AG04449 (cell line): Measurements from ENCODE around the gene NTM.

Experiments used
- CTCF ChIA-PET: fragments of 350-600 bp; formaldehyde crosslinking; extraction: SDS; loops from one replicate; lab custom pipeline; 2021; ENCODE audit warnings: antibody characterized with exemption; lab: Yijun Ruan, JAX
- POLR2A ChIA-PET: fragments of 400-600, 350-600 bp; formaldehyde crosslinking; extraction: SDS; loops from one replicate; lab custom pipeline; 2020; ENCODE audit warnings: antibody characterized with exemption, inconsistent platforms; lab: Yijun Ruan, JAX
- DNase-seq: peaks from one replicate; pipeline ENCODE4 v3.0.0-alpha.2; 2010; ENCODE audit warnings: low read depth, low spot score
- H3K4me3 ChIP-seq: 2 replicates; pipeline ENCODE4 v1.5.1; 2011; ENCODE audit warnings: low read depth, mild to moderate bottlenecking, control low read depth, low read length
- TF ChIP-seq, protein P1 (sequence below): IDR thresholded peaks from one replicate; pipeline ENCODE4 v1.5.1; 2011; ENCODE audit warnings: mild to moderate bottlenecking, moderate library complexity, low read length, control low read depth, inconsistent platforms; ENCODE audit not compliant: insufficient read depth; ENCODE audit errors: missing control alignments

The NTM gene

GRCh38 chr11:132177106-132177505, 806.7 kb downstream of the NTM start:
- H3K4me3 ChIP-seq = no peak overlapping the region
- ChIA-PET CTCF (interaction anchor here (0.7 to 1.6 kb wide), 4 partner anchors 8 to 263 kb away, joined by 3 to 5 read pairs (median 4); no protein-coding TSS in a partner anchor), POLR2A (no interaction called here)
- TF ChIP-seq, protein P1, sequence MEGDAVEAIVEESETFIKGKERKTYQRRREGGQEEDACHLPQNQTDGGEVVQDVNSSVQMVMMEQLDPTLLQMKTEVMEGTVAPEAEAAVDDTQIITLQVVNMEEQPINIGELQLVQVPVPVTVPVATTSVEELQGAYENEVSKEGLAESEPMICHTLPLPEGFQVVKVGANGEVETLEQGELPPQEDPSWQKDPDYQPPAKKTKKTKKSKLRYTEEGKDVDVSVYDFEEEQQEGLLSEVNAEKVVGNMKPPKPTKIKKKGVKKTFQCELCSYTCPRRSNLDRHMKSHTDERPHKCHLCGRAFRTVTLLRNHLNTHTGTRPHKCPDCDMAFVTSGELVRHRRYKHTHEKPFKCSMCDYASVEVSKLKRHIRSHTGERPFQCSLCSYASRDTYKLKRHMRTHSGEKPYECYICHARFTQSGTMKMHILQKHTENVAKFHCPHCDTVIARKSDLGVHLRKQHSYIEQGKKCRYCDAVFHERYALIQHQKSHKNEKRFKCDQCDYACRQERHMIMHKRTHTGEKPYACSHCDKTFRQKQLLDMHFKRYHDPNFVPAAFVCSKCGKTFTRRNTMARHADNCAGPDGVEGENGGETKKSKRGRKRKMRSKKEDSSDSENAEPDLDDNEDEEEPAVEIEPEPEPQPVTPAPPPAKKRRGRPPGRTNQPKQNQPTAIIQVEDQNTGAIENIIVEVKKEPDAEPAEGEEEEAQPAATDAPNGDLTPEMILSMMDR = no peak
- no peak for DNase-seq

DNA sequence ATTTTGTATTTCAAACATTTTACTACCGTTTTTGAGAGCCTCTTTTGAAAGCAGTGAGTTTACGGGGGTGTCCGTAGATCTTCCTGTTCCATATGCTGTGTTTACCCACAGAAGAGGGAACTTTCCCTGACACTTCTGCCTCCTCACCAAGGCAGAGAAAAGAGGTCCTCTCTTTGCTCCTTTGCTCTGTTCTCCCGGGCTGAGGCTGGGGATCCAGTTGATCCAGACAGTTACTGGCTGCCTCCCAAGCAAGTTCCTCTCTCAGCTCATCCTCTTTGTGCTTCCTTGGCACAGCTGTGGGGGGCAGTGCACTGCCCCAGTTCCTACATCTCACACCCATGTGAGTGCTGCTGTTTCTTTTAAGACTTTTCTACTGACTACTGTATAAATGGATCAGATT, 813.7 kb downstream of the NTM start:
- POLR2A ChIA-PET = no interaction called here
- no peak for DNase-seq
- TF ChIP-seq, protein P1 = no peak
- CTCF ChIA-PET = no interaction called here
- H3K4me3 ChIP-seq = no peak overlapping the region

DNA sequence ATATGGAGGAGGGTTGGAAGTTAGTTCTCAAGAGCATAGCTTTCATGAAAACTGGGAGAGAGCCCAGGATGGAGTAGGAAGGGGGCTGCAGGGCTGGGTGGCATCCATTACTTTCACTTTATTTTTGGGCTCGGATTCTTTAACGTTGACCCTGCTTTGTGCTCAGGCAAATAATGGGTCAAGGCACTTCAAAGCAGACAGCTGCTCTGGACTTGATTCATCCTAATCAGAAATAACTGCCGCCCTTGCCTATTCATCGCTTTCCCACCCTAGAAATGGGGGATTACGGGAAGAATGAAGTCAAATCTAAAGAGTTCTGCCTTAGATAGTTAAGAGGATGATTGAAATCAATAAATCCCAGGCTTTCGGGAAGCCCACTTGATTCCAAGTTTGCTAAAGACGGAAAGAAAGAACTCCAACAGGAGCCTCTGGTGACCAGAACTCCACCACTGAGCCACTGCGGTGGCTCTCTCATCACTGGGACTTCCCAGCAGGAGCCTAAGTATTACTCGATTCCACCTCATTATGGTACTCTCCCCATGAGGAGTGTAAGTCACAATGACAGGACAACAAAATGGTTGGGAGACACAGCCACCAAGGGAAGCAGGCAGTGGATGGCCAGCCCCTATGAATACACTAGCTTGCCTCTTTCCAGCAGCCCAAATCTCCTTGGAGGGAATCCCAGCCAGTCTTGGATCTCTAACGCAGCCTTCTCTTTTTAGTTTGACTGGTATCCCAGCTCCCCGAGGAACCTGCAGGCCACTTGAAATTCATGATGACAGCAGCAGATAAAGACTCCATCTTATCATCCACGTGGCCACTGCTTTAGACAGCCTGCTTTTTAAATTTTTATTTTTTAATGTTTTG, 815.5 kb downstream of the NTM start:
- no peak for DNase-seq
- no peak overlapping the region for H3K4me3 ChIP-seq
- CTCF ChIA-PET = interaction anchor here (1.0 kb wide), 1 partner anchor 12 kb away, joined by 3 read pairs; no protein-coding TSS in a partner anchor
- POLR2A ChIA-PET = no interaction called here
- TF ChIP-seq, protein P1 = no peak

- H3K4me3 ChIP-seq = no peak overlapping the region
- DNase-seq = no peak
- POLR2A ChIA-PET = no interaction called here
- CTCF ChIA-PET = interaction anchor here (1.4 to 1.6 kb wide), 2 partner anchors 216 to 439 kb away, joined by 3 read pairs; no protein-coding TSS in a partner anchor
- TF ChIP-seq, protein P1 = no peak
Measured at GRCh38 chr11:132186699-132187098, 816.3 kb downstream of the NTM start.

GRCh38 chr11:132187386-132187785, 817.0 kb downstream of the NTM start:
- H3K4me3 ChIP-seq = no peak overlapping the region
- DNase-seq = no peak
- CTCF ChIA-PET = interaction anchor here (0.7 to 1.6 kb wide), 6 partner anchors 10 to 514 kb away, joined by 3 to 5 read pairs (median 4); no protein-coding TSS in a partner anchor
- TF ChIP-seq, protein P1 = no peak
- POLR2A ChIA-PET = no interaction called here

GRCh38 chr11:132187814-132188213, 817.4 kb downstream of the NTM start:
- peak; percentile 62 for DNase-seq
- ChIA-PET CTCF (interaction anchor here (0.6 to 1.6 kb wide), 6 partner anchors 10 to 440 kb away, joined by 3 to 5 read pairs (median 4); no protein-coding TSS in a partner anchor), POLR2A (no interaction called here)
- TF ChIP-seq, protein P1 = no peak
- no peak overlapping the region for H3K4me3 ChIP-seq
